CD4-positive, alpha-beta T cell (primary cell): ENCODE measurements around the gene PTPRM. TPM values are rescaled to one million over a fixed set of nuclear protein-coding genes. Genes with fewer than 3 reads are reported as not detected.

Experiments used
- ATAC-seq: fragments of 200-7000 bp; cut with Tn5 transposase; one replicate; pipeline ENCODE4 v1.10.0; 2022; ENCODE audit warnings: mild to moderate bottlenecking; ENCODE audit not compliant: poor library complexity
- CTCF ChIA-PET: fragments of 350-600 bp; sonication (Branson Sonifier 250); formaldehyde crosslinking; loops from one replicate; lab custom pipeline; 2021; ENCODE audit warnings: antibody characterized with exemption, inconsistent platforms; lab: Charles Lee
- POLR2A ChIA-PET: fragments of 350-600 bp; sonication (Branson Sonifier 250); formaldehyde crosslinking; loops from one replicate; lab custom pipeline; 2021; ENCODE audit warnings: antibody characterized with exemption, inconsistent platforms; lab: Charles Lee
- DNase-seq, 14 experiments: peaks; one replicate each; pipeline ENCODE4 v3.0.0-alpha.2; 2013 to 2020; ENCODE audit warnings: mixed read lengths in 2 of 14
- H3K27ac ChIP-seq, 2 donors: one replicate each; pipeline versions ENCODE4 v1.5.1 to v1.7.0; 2013; ENCODE audit warnings: low read length in 2 of 2, low read depth in 1 of 2, mild to moderate bottlenecking in 1 of 2
- H3K27me3 ChIP-seq, 2 experiments: 1 replicate in 1 of 2; 2 replicates in 1 of 2; pipeline versions ENCODE4 v1.6.1 to v1.7.0; 2013; ENCODE audit warnings: low read length in 2 of 2, control low read depth in 1 of 2, mild to moderate bottlenecking in 1 of 2, moderate library complexity in 1 of 2; ENCODE audit not compliant: insufficient read depth in 2 of 2, control insufficient read depth in 1 of 2
- H3K36me3 ChIP-seq: one replicate; pipeline ENCODE4 v1.6.1; 2013; ENCODE audit warnings: low read length, control low read depth; ENCODE audit not compliant: insufficient read depth
- H3K4me1 ChIP-seq: one replicate; pipeline ENCODE4 v1.6.1; 2013; ENCODE audit warnings: low read length, control low read depth; ENCODE audit not compliant: insufficient read depth
- H3K4me3 ChIP-seq: one replicate; pipeline ENCODE4 v1.5.1; 2013; ENCODE audit warnings: mild to moderate bottlenecking, low read length, moderate library complexity
- H3K9me3 ChIP-seq, 2 experiments: 1 replicate in 1 of 2; 2 replicates in 1 of 2; pipeline versions ENCODE4 v1.6.1 to v1.7.0; 2013; ENCODE audit warnings: low read length in 2 of 2, mild to moderate bottlenecking in 2 of 2, control low read depth in 1 of 2, moderate library complexity in 1 of 2; ENCODE audit not compliant: control insufficient read depth in 1 of 2, insufficient read depth in 1 of 2
- H3K27ac Mint-ChIP-seq: one replicate; pipeline ENCODE4 v1.8.0; 2020; ENCODE audit warnings: mixed read lengths
- H3K27me3 Mint-ChIP-seq: one replicate; pipeline ENCODE4 v1.8.0; 2021; ENCODE audit warnings: mixed read lengths
- H3K36me3 Mint-ChIP-seq: one replicate; pipeline ENCODE4 v1.8.0; 2021; ENCODE audit warnings: low read depth, mixed read lengths
- H3K4me1 Mint-ChIP-seq: one replicate; pipeline ENCODE4 v1.8.0; 2021; ENCODE audit warnings: low read depth, mixed read lengths
- H3K4me3 Mint-ChIP-seq: one replicate; pipeline ENCODE4 v1.8.0; 2020; ENCODE audit warnings: mild to moderate bottlenecking, mixed read lengths
- H3K9me3 Mint-ChIP-seq: one replicate; pipeline ENCODE4 v1.8.0; 2020; ENCODE audit warnings: mixed read lengths
- CTCF ChIP-seq: fragments of 200-600 bp; IDR thresholded peaks from one replicate; pipeline ENCODE4 v1.8.0; 2022; ENCODE audit warnings: antibody characterized with exemption, mild to moderate bottlenecking
- intact Hi-C, 2 experiments: fragments of 100-400 bp; cut with DNase I in 1 of 2; cut with micrococcal nuclease in 1 of 2; formaldehyde crosslinking; loops; one replicate each; pipeline versions ENCODE4 v1.15.1 to v1.9.0; 2023 to 2025; cut with DNase I, micrococcal nuclease
- total RNA-seq, 174 experiments: library from RNA in 2 of 174; stranded (reverse) in 2 of 174; gene quantifications; one replicate each; pipeline ENCODE4 v1.2.3 and lab custom pipeline; 2021 to 2026

The PTPRM gene
- total RNA-seq, 2 experiments from 2014 or later = 21.7 to 21.9 TPM

GRCh38 chr18:7946734-7947377, 379.7 kb downstream of the PTPRM start:
- intact Hi-C loops = no loop called here
- peaks cover 19% of the 10 kb centered on the region for H3K4me1 Mint-ChIP-seq
- peak; percentile 73 for ATAC-seq

GRCh38 chr18:7950380-7951136, 383.4 kb downstream of the PTPRM start:
- intact Hi-C loops = no loop called here
- CTCF ChIA-PET = no interaction called here

More at GRCh38 chr18:7946734-7947377, 379.7 kb downstream of the PTPRM start:
- peak overlapping the region; percentile 59 for H3K4me3 ChIP-seq
- ChIA-PET CTCF (interaction anchor here (1.0 kb wide), 1 partner anchor 10 kb away, joined by 3 read pairs; no protein-coding TSS in a partner anchor), POLR2A (interaction anchor here (1.3 kb wide), 1 partner anchor 662 kb away, joined by 4 read pairs; the partner anchor contains the start of gene RAB12)
- TF ChIP-seq CTCF = no peak
- H3K4me3 Mint-ChIP-seq = peak overlapping the region; percentile 39
- H3K36me3 ChIP-seq = no peaks in the 10 kb centered on the region
- H3K9me3 ChIP-seq = peaks cover 0 to 5% of the 10 kb centered on the region in 2 experiments
- H3K4me1 ChIP-seq = peaks cover 12% of the 10 kb centered on the region
- H3K27me3 Mint-ChIP-seq = no peaks in the 10 kb centered on the region
- no peaks in the 10 kb centered on the region for H3K9me3 Mint-ChIP-seq
- DNase-seq = peak in 8 of 14 experiments; percentile 2 to 72 (median 32)
- no peaks in the 10 kb centered on the region for H3K27me3 ChIP-seq
- peak overlapping the region in 1 of 2 donors; percentile 31 for H3K27ac ChIP-seq
- peak overlapping the region; percentile 87 for H3K27ac Mint-ChIP-seq
- H3K36me3 Mint-ChIP-seq = no peaks in the 10 kb centered on the region

More at GRCh38 chr18:7950380-7951136, 383.4 kb downstream of the PTPRM start:
- H3K27me3 Mint-ChIP-seq = no peaks in the 10 kb centered on the region
- H3K36me3 Mint-ChIP-seq = no peaks in the 10 kb centered on the region
- no peak for TF ChIP-seq CTCF
- Histone ChIP-seq H3K4me1 (peaks cover 12% of the 10 kb centered on the region), H3K4me3 (no peak overlapping the region), H3K36me3 (no peaks in the 10 kb centered on the region), H3K9me3 (no peaks in the 10 kb centered on the region), H3K27me3 (no peaks in the 10 kb centered on the region), H3K27ac (peak overlapping the region in 1 of 2 donors; percentile 3)
- DNase-seq (peak in 4 of 14 experiments; percentile 23 to 51 (median 40)), ATAC-seq (peak; percentile 65)
- POLR2A ChIA-PET = no interaction called here
- peaks cover 34% of the 10 kb centered on the region for H3K4me1 Mint-ChIP-seq
- peak overlapping the region; percentile 34 for H3K27ac Mint-ChIP-seq
- no peaks in the 10 kb centered on the region for H3K9me3 Mint-ChIP-seq
- H3K4me3 Mint-ChIP-seq = no peak overlapping the region
